ENCODE results near the gene EYA2. TPM values are rescaled to one million over a fixed set of nuclear protein-coding genes. Genes with fewer than 3 reads are reported as not detected.

The EYA2 gene
- total RNA-seq, 1 experiment from 2014 or later: 0.74 TPM

GRCh38 chr20:46993465-46994095 lies 98.9 kb downstream of the EYA2 start:
- TF ChIP-seq CTCF (conservative IDR thresholded peaks at IDR 0.05): no peak
- WGBS (ENCODE audit: extremely low coverage, insufficient read length, low lambda C conversion rate): no CpG with 5 or more reads among the region's 4 CpGs
- Histone ChIP-seq H3K79me1 (ENCODE audit: insufficient read depth, low read depth, low read length, poor library complexity, severe bottlenecking) (no peaks in the 10 kb centered on the region), H3K27ac (ENCODE audit: insufficient read length, low read depth, low read length) (no peak overlapping the region), H2BK15ac (ENCODE audit: low read depth, low read length) (no peak overlapping the region), H3K23me2 (ENCODE audit: insufficient read length, low read depth, low read length, poor library complexity, severe bottlenecking) (no peaks in the 10 kb centered on the region), H4K20me1 (ENCODE audit: control insufficient read depth, insufficient read depth, insufficient read length) (no peaks in the 10 kb centered on the region), H2AK5ac (ENCODE audit: insufficient read length, low read length) (no peak overlapping the region), H3K9me3 (ENCODE audit: control insufficient read depth, low read depth, low read length) (no peaks in the 10 kb centered on the region), H4K8ac (replicated peaks; ENCODE audit: insufficient read length, low read depth, low read length) (no peak overlapping the region), H3K14ac (ENCODE audit: insufficient read depth, low read length) (no peak overlapping the region), H3K4ac (ENCODE audit: low read depth, low read length) (no peak overlapping the region), H3K4me1 (ENCODE audit: insufficient read depth, low read length) (peaks cover 6% of the 10 kb centered on the region; the same call in 1 of the 2 replicates), H2BK12ac (ENCODE audit: insufficient read length, low read depth, low read length) (no peak overlapping the region), H2BK120ac (ENCODE audit: low read depth, low read length, poor library complexity, severe bottlenecking) (no peak overlapping the region), H2AFZ (ENCODE audit: low read length) (no peak overlapping the region), H3K79me2 (ENCODE audit: insufficient read depth, low read length) (no peaks in the 10 kb centered on the region), H4K91ac (ENCODE audit: insufficient read length, low read depth, low read length) (no peak overlapping the region), H3K9ac (ENCODE audit: extremely low read depth, insufficient read length, low read length) (no peak overlapping the region), H2BK5ac (ENCODE audit: insufficient read length, low read length) (no peak overlapping the region), H3K4me2 (ENCODE audit: insufficient read depth, insufficient read length, low read length) (no peak overlapping the region), H3T11ph (ENCODE audit: low read length) (no peak overlapping the region), H3K56ac (ENCODE audit: insufficient read length, low read depth, low read length) (no peak overlapping the region), H4K5ac (ENCODE audit: insufficient read length, low read depth, low read length) (no peak overlapping the region), H3K18ac (ENCODE audit: insufficient read length, low read depth, low read length) (no peak overlapping the region), H3K27me3 (ENCODE audit: insufficient read depth, low read length) (no peaks in the 10 kb centered on the region), H3K23ac (ENCODE audit: insufficient read length, low read depth, low read length) (no peak overlapping the region), H2BK20ac (ENCODE audit: low read depth, low read length, poor library complexity, severe bottlenecking) (no peak overlapping the region)
- Mint-ChIP-seq H3K27me3 (ENCODE audit: low read depth) (peaks cover 3% of the 10 kb centered on the region; the same call in 1 of the 2 replicates), H3K4me3 (peak overlapping the region in 1 of 2 experiments; percentile 10; a peak in 1 of 5 replicates), H3K9me3 (no peaks in the 10 kb centered on the region; a peak in 2 of 5 replicates), H3K36me3 (ENCODE audit: insufficient read depth in 1 of 3, low read depth in 3 of 3) (peaks cover 0 to 7% (median 0%) of the 10 kb centered on the region in 3 experiments; a peak in 2 of 7 replicates), H3K4me1 (peaks cover 79 to 88% of the 10 kb centered on the region in 2 experiments), H3K27ac (peak overlapping the region in 2 of 3 experiments; percentile 46 to 80; a peak in 2 of 7 replicates)
- no peak for DNase-seq
